Caco-2 (cell line): ENCODE measurements around the gene FOXP1. TPM values are rescaled to one million over a fixed set of nuclear protein-coding genes. Genes with fewer than 3 reads are reported as not detected.
A peak's percentile ranks its signal among the peaks of the same experiment; 100 is the strongest.

Experiments used
- BruUV-seq: library from RNA; stranded (reverse); fragments of 400-500 nt; replicated peaks from 2 replicates; lab custom pipeline; 2021; lab: Mats Ljungman, UMichigan
- CTCF ChIA-PET: fragments of 300-600 bp; sonication (Branson Sonifier 250); formaldehyde crosslinking; loops from one replicate; lab custom pipeline; 2022; ENCODE audit warnings: antibody characterized with exemption; lab: Charles Lee
- POLR2A ChIA-PET: fragments of 300-600 bp; sonication (Branson Sonifier 250); formaldehyde crosslinking; loops from one replicate; lab custom pipeline; 2022; ENCODE audit warnings: antibody characterized with exemption; lab: Charles Lee
- DNase-seq, 2 experiments: peaks; one replicate each; pipeline versions ENCODE4 v3.0.0 to v3.0.0-alpha.2; 2020 to 2022
- H3K27me3 ChIP-seq: replicated peaks from 2 replicates; pipeline ENCODE4 v1.6.0; 2011; ENCODE audit warnings: low read length; ENCODE audit not compliant: control insufficient read depth, insufficient read depth
- H3K36me3 ChIP-seq: 2 replicates; pipeline ENCODE4 v1.5.1; 2011; ENCODE audit warnings: low read length; ENCODE audit not compliant: control insufficient read depth, insufficient read depth
- H3K4me1 ChIP-seq: fragments of 250-450 bp; sonication (Bioruptor Pico); 2 replicates; pipeline ENCODE4 v1.5.1; 2020; ENCODE audit warnings: mild to moderate bottlenecking
- H3K4me3 ChIP-seq: 2 replicates; pipeline ENCODE4 v1.5.1; 2011; ENCODE audit warnings: low read depth, mild to moderate bottlenecking, control low read depth, low read length
- H3K9me3 ChIP-seq: fragments of 250-450 bp; sonication (Bioruptor Pico); 2 replicates; pipeline ENCODE4 v1.5.1; 2020; ENCODE audit warnings: mild to moderate bottlenecking, moderate library complexity
- H3K27ac Mint-ChIP-seq: one replicate; pipeline ENCODE4 v1.8.0; 2022; ENCODE audit warnings: mixed read lengths; ENCODE audit not compliant: unreplicated experiment
- H3K27me3 Mint-ChIP-seq: one replicate; pipeline ENCODE4 v1.8.0; 2022; ENCODE audit warnings: mixed read lengths; ENCODE audit not compliant: insufficient read depth, unreplicated experiment
- H3K36me3 Mint-ChIP-seq: one replicate; pipeline ENCODE4 v1.8.0; 2022; ENCODE audit warnings: mild to moderate bottlenecking, mixed read lengths; ENCODE audit not compliant: insufficient read depth, unreplicated experiment
- H3K4me1 Mint-ChIP-seq: one replicate; pipeline ENCODE4 v1.8.0; 2022; ENCODE audit warnings: low read depth, mixed read lengths; ENCODE audit not compliant: unreplicated experiment
- H3K4me3 Mint-ChIP-seq: one replicate; pipeline ENCODE4 v1.8.0; 2022; ENCODE audit warnings: mild to moderate bottlenecking, moderate library complexity, mixed read lengths; ENCODE audit not compliant: unreplicated experiment
- H3K9me3 Mint-ChIP-seq: one replicate; pipeline ENCODE4 v1.8.0; 2022; ENCODE audit warnings: mixed read lengths; ENCODE audit not compliant: unreplicated experiment
- CTCF ChIP-seq, 2 experiments: fragments of 200-600 bp in 1 of 2; IDR thresholded peaks; 1 replicate in 1 of 2; 2 replicates in 1 of 2; pipeline versions ENCODE4 v1.5.1 to v1.8.0; 2011 to 2022; ENCODE audit warnings: antibody characterized with exemption in 1 of 2, control low read depth in 1 of 2, inconsistent platforms in 1 of 2, low read depth in 1 of 2, low read length in 1 of 2, mild to moderate bottlenecking in 1 of 2, moderate library complexity in 1 of 2; ENCODE audit not compliant: insufficient read depth in 1 of 2, severe bottlenecking in 1 of 2, unreplicated experiment in 1 of 2
- intact Hi-C: fragments of 100-400 bp; cut with micrococcal nuclease; formaldehyde crosslinking; loops from one replicate; pipeline ENCODE4 v1.10.0; 2022; ENCODE audit not compliant: unreplicated experiment
- total RNA-seq: library from RNA; stranded (reverse); gene quantifications from 2 replicates; pipeline ENCODE4 v1.2.3, GENCODE V29; 2022

The FOXP1 gene
- total RNA-seq, 1 experiment from 2014 or later = 131 TPM

- no peaks in the 10 kb centered on the region for H3K27me3 Mint-ChIP-seq
- Histone ChIP-seq H3K4me3 (no peak overlapping the region), H3K27me3 (no peaks in the 10 kb centered on the region), H3K9me3 (no peaks in the 10 kb centered on the region), H3K36me3 (no peaks in the 10 kb centered on the region), H3K4me1 (peaks cover 38% of the 10 kb centered on the region)
- CTCF ChIA-PET = no interaction called here
- no peak for DNase-seq
- POLR2A ChIA-PET = no interaction called here
- BruUV-seq = no TSS peak
- no peak overlapping the region for H3K4me3 Mint-ChIP-seq
- TF ChIP-seq CTCF (IDR thresholded peaks at IDR 0.05; ENCODE audit: insufficient read depth in 1 of 2, low read depth in 1 of 2, low read length in 1 of 2, severe bottlenecking in 1 of 2, unreplicated experiment in 1 of 2) = no peak
- H3K4me1 Mint-ChIP-seq = peaks cover 26% of the 10 kb centered on the region
- peaks cover 6% of the 10 kb centered on the region for H3K9me3 Mint-ChIP-seq
- no peak overlapping the region for H3K27ac Mint-ChIP-seq
- H3K36me3 Mint-ChIP-seq = peaks cover 4% of the 10 kb centered on the region
- intact Hi-C loops = loop anchor here (5.0 kb wide), 3 partner anchors 91 to 184 kb away; partner anchors contain the start of gene FOXP1
Observed at GRCh38 chr3:71398157-71398836, 185.2 kb downstream of the FOXP1 start.

GRCh38 chr3:71397726-71398125 is 185.8 kb downstream of the FOXP1 start:
- CTCF ChIA-PET = interaction anchor here (0.5 to 1.0 kb wide), 3 partner anchors 14 to 47 kb away, joined by 3 read pairs; no protein-coding TSS in a partner anchor
- Histone ChIP-seq H3K36me3 (no peaks in the 10 kb centered on the region), H3K4me3 (no peak overlapping the region), H3K4me1 (peaks cover 38% of the 10 kb centered on the region), H3K27me3 (no peaks in the 10 kb centered on the region), H3K9me3 (no peaks in the 10 kb centered on the region)
- TF ChIP-seq CTCF (IDR thresholded peaks at IDR 0.05; ENCODE audit: insufficient read depth in 1 of 2, low read depth in 1 of 2, low read length in 1 of 2, severe bottlenecking in 1 of 2, unreplicated experiment in 1 of 2) = no peak
- H3K4me1 Mint-ChIP-seq = peaks cover 22% of the 10 kb centered on the region
- H3K27ac Mint-ChIP-seq = no peak overlapping the region
- no peak for DNase-seq
- intact Hi-C loops = loop anchor here (5.0 kb wide), 3 partner anchors 90 to 185 kb away; partner anchors contain the start of gene FOXP1
- no peaks in the 10 kb centered on the region for H3K36me3 Mint-ChIP-seq
- H3K9me3 Mint-ChIP-seq = no peaks in the 10 kb centered on the region
- BruUV-seq = no TSS peak
- H3K4me3 Mint-ChIP-seq = no peak overlapping the region
- no peaks in the 10 kb centered on the region for H3K27me3 Mint-ChIP-seq
- POLR2A ChIA-PET = no interaction called here

- H3K27me3 ChIP-seq = no peaks in the 10 kb centered on the region
- no TSS peak for BruUV-seq
- H3K36me3 ChIP-seq = no peaks in the 10 kb centered on the region
- H3K27me3 Mint-ChIP-seq = no peaks in the 10 kb centered on the region
- no peak overlapping the region for H3K27ac Mint-ChIP-seq
- TF ChIP-seq CTCF (IDR thresholded peaks at IDR 0.05; ENCODE audit: insufficient read depth in 1 of 2, low read depth in 1 of 2, low read length in 1 of 2, severe bottlenecking in 1 of 2, unreplicated experiment in 1 of 2) = peak; percentile 34 to 50
- H3K9me3 ChIP-seq = no peaks in the 10 kb centered on the region
- H3K36me3 Mint-ChIP-seq = no peaks in the 10 kb centered on the region
- H3K4me1 ChIP-seq = peaks cover 32% of the 10 kb centered on the region
- ChIA-PET POLR2A (no interaction called here), CTCF (interaction anchor here (0.6 to 1.0 kb wide), 2 partner anchors 13 to 15 kb away, joined by 3 read pairs; no protein-coding TSS in a partner anchor)
- no peaks in the 10 kb centered on the region for H3K9me3 Mint-ChIP-seq
- peaks cover 22% of the 10 kb centered on the region for H3K4me1 Mint-ChIP-seq
- intact Hi-C loops = loop anchor here (5.0 kb wide), 3 partner anchors 90 to 185 kb away; partner anchors contain the start of gene FOXP1
- no peak overlapping the region for H3K4me3 Mint-ChIP-seq
- peak in 1 of 2 experiments; percentile 45 for DNase-seq
- H3K4me3 ChIP-seq = no peak overlapping the region
Observed at GRCh38 chr3:71397046-71397445, 186.5 kb downstream of the FOXP1 start.
